ENCODE results near the gene ATP6V0D1.

The ATP6V0D1 gene

GRCh38 chr16:67449739-67450138 lies 31.2 kb downstream of the ATP6V0D1 start (continued):
- no peak for TF ChIP-seq ZNF26 (tag by site-specific recombination; IDR thresholded peaks at IDR 0.05)
- TF ChIP-seq ZNF169 (tag by site-specific recombination; IDR thresholded peaks at IDR 0.05): no peak
- no peak for TF ChIP-seq MYNN (tag by site-specific recombination; IDR thresholded peaks at IDR 0.05; ENCODE audit: borderline replicate concordance)
- TF ChIP-seq ZFP37 (tag by site-specific recombination; IDR thresholded peaks at IDR 0.05): no peak
- TF ChIP-seq ZNF354C (tag by site-specific recombination; IDR thresholded peaks at IDR 0.05; ENCODE audit: borderline replicate concordance, low read depth): no peak
- no peak for TF ChIP-seq ZNF174 (tag by site-specific recombination; IDR thresholded peaks at IDR 0.05)
- no peak for TF ChIP-seq ZNF391 (tag by site-specific recombination; IDR thresholded peaks at IDR 0.05; ENCODE audit: borderline replicate concordance, low read depth)
- no peak for TF ChIP-seq ZBTB48 (tag by site-specific recombination; IDR thresholded peaks at IDR 0.05)
- TF ChIP-seq OVOL3 (tag by site-specific recombination; IDR thresholded peaks at IDR 0.05): no peak

GRCh38 chr16:67449336-67449735 lies 31.6 kb downstream of the ATP6V0D1 start:
- H3K27ac ChIP-seq (ENCODE audit: extremely low read depth, low read depth, low read length): no peak overlapping the region
- H3K4me1 ChIP-seq (ENCODE audit: control insufficient read depth, insufficient read depth, low read length): no peaks in the 10 kb centered on the region
- no peak overlapping the region for H3K4me3 ChIP-seq (ENCODE audit: low read depth, low read length)
- H3K9me3 ChIP-seq (ENCODE audit: control insufficient read depth, insufficient read depth, low read depth, low read length): no peaks in the 10 kb centered on the region
- TF ChIP-seq EGR2 (tag by site-specific recombination; IDR thresholded peaks at IDR 0.05; ENCODE audit: low read depth) (no peak), BCL11A (tag by site-specific recombination; IDR thresholded peaks at IDR 0.05; ENCODE audit: low read depth) (no peak), PRDM6 (tag by site-specific recombination; IDR thresholded peaks at IDR 0.05) (no peak), ZNF140 (tag by site-specific recombination; IDR thresholded peaks at IDR 0.05) (no peak), ZNF513 (tag by site-specific recombination; IDR thresholded peaks at IDR 0.05) (no peak), HOXA7 (CRISPR knock-in tag; IDR thresholded peaks at IDR 0.05; ENCODE audit: borderline replicate concordance) (no peak), ZBTB21 (tag by site-specific recombination; IDR thresholded peaks at IDR 0.05) (no peak), SCRT1 (tag by site-specific recombination; IDR thresholded peaks at IDR 0.05; ENCODE audit: borderline replicate concordance) (no peak), INSM2 (tag by site-specific recombination; IDR thresholded peaks at IDR 0.05) (no peak), ZNF776 (tag by site-specific recombination; IDR thresholded peaks at IDR 0.05; ENCODE audit: borderline replicate concordance) (no peak), ZNF280C (tag by site-specific recombination; IDR thresholded peaks at IDR 0.05) (no peak)
- ChIA-PET CTCF (interaction anchor here (0.6 to 1.2 kb wide), 4 partner anchors 13 to 32 kb away, joined by 3 read pairs; partner anchors contain the start of gene ATP6V0D1), POLR2A (interaction anchor here (0.7 kb wide), 1 partner anchor 32 kb away, joined by 3 read pairs; no protein-coding TSS in a partner anchor)
- peaks cover 0 to 80% of the 10 kb centered on the region in 2 experiments; a peak in 1 of 3 replicates for H3K36me3 ChIP-seq (ENCODE audit: control insufficient read depth in 2 of 2, insufficient read depth in 1 of 2, low read length in 2 of 2)
